ENCODE measurements around the gene SERTM2. TPM values are rescaled to one million over a fixed set of nuclear protein-coding genes. Genes with fewer than 3 reads are reported as not detected.

SERTM2 gene
- total and polyA plus RNA-seq, 2 of the 4 experiments (the other 2 are of a cell fraction): under 0.01 to 0.03 TPM

DNA sequence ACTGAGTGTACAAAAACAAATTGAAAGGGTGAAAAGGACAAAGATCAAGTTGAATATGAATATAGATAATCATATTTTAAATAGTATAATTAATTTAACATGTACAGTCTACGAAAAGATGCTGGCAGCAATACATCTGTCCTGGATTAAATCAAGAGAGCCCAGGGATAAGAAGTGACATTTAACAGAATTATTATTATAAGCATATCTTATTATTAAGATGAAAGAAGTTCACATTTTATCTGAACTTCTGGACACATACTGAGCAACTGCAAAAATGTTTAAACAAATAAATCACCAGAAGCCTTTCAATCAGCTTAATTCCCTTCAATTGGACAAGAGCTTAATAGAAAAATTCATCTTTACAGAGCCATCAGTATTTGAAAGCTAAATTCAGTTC lies 50.4 kb downstream of the SERTM2 start:
- intact Hi-C loops (cut with micrococcal nuclease): no loop called here
- TF ChIP-seq CHD1 (IDR thresholded peaks at IDR 0.05; ENCODE audit: low read depth, low read length): no peak
- TF ChIP-seq, protein P1, sequence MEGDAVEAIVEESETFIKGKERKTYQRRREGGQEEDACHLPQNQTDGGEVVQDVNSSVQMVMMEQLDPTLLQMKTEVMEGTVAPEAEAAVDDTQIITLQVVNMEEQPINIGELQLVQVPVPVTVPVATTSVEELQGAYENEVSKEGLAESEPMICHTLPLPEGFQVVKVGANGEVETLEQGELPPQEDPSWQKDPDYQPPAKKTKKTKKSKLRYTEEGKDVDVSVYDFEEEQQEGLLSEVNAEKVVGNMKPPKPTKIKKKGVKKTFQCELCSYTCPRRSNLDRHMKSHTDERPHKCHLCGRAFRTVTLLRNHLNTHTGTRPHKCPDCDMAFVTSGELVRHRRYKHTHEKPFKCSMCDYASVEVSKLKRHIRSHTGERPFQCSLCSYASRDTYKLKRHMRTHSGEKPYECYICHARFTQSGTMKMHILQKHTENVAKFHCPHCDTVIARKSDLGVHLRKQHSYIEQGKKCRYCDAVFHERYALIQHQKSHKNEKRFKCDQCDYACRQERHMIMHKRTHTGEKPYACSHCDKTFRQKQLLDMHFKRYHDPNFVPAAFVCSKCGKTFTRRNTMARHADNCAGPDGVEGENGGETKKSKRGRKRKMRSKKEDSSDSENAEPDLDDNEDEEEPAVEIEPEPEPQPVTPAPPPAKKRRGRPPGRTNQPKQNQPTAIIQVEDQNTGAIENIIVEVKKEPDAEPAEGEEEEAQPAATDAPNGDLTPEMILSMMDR (conservative IDR thresholded peaks at IDR 0.05; ENCODE audit: low read depth, low read length): no peak
- no peak for TF ChIP-seq MAFK (IDR thresholded peaks at IDR 0.05; ENCODE audit: low read depth, low read length)
- TF ChIP-seq RAD21 (IDR thresholded peaks at IDR 0.05; ENCODE audit: low read length): no peak
- TF ChIP-seq USF2 (IDR thresholded peaks at IDR 0.05; ENCODE audit: low read depth, low read length): no peak
- no peak for TF ChIP-seq MAZ (IDR thresholded peaks at IDR 0.05; ENCODE audit: borderline replicate concordance, low read depth, low read length)
- TF ChIP-seq RFX5 (IDR thresholded peaks at IDR 0.05; ENCODE audit: low read depth, low read length): no peak
- no peak overlapping the region for H4K8ac ChIP-seq (ENCODE audit: low read depth in 2 of 2, low read length in 2 of 2)
- in situ Hi-C loops (cut with MboI; ENCODE audit: low sequenced_read_pairs): no loop called here
- H3K23ac ChIP-seq (ENCODE audit: low read depth, low read length): no peak overlapping the region
- dilution Hi-C loops (cut with HindIII; ENCODE audit: low sequenced_read_pairs, unreplicated experiment): no loop called here
- no peak overlapping the region for H3K56ac ChIP-seq (ENCODE audit: extremely low read depth, insufficient read depth, low read length)
- H3K36me3 ChIP-seq (ENCODE audit: control insufficient read depth, insufficient read depth, low read length): no peaks in the 10 kb centered on the region
- H2AK9ac ChIP-seq (replicated peaks; ENCODE audit: low read depth, low read length, poor library complexity): no peak overlapping the region
- no peak overlapping the region for H3K4ac ChIP-seq (ENCODE audit: low read depth, low read length)
- no peak overlapping the region for H2BK5ac ChIP-seq (ENCODE audit: low read depth, low read length, poor library complexity, severe bottlenecking)
- H3K27me3 ChIP-seq (ENCODE audit: control insufficient read depth, insufficient read depth, low read length): no peaks in the 10 kb centered on the region; the same call in 1 of the 2 replicates
- H3K14ac ChIP-seq (replicated peaks; ENCODE audit: low read depth, low read length): no peak overlapping the region
- POLR2A ChIA-PET (ENCODE audit: unreplicated experiment): no interaction called here
- no peak for ATAC-seq (ENCODE audit: low read depth)
- DNase-seq: no peak
- H4K91ac ChIP-seq (ENCODE audit: insufficient read depth, low read depth, low read length): no peak overlapping the region
- no peak overlapping the region for H2AFZ ChIP-seq (replicated peaks; ENCODE audit: low read length, poor library complexity)
- H3K27ac ChIP-seq (ENCODE audit: insufficient read depth, low read length): no peak overlapping the region
- no peaks in the 10 kb centered on the region for H4K20me1 ChIP-seq (ENCODE audit: insufficient read depth, low read length)
- H3K4me2 ChIP-seq (ENCODE audit: low read depth, low read length): no peak overlapping the region
- H2AK5ac ChIP-seq (ENCODE audit: low read depth, low read length): no peak overlapping the region
- no peak overlapping the region for H3K9ac ChIP-seq (ENCODE audit: low read depth, low read length)
- H2BK20ac ChIP-seq (ENCODE audit: low read depth, low read length): no peak overlapping the region
- H4K5ac ChIP-seq (ENCODE audit: low read depth, low read length): no peak overlapping the region
- H2BK120ac ChIP-seq (ENCODE audit: low read depth, low read length): no peak overlapping the region
- H3K18ac ChIP-seq (ENCODE audit: low read depth, low read length): no peak overlapping the region
- BruUV-seq (replicated peaks): no TSS peak
- WGBS, 2 experiments (ENCODE audit: extremely low coverage in 2 of 2, insufficient read length in 1 of 2): no CpG with 5 or more reads among the region's 1 CpG
- H3K79me1 ChIP-seq (ENCODE audit: low read depth in 1 of 2, low read length in 2 of 2): no peaks in the 10 kb centered on the region
- no peaks in the 10 kb centered on the region for H3K9me3 ChIP-seq (ENCODE audit: control insufficient read depth, insufficient read depth, low read length)
- no peak overlapping the region for H3K4me3 ChIP-seq (ENCODE audit: insufficient read depth, low read depth, low read length)
- H3K9me1 ChIP-seq (ENCODE audit: insufficient read depth, low read length): no peaks in the 10 kb centered on the region
- H3K4me1 ChIP-seq (ENCODE audit: control insufficient read depth, insufficient read depth, low read length): no peaks in the 10 kb centered on the region
- CTCF ChIA-PET: no interaction called here
- H2BK15ac ChIP-seq (ENCODE audit: low read depth, low read length): no peak overlapping the region

All from IMR-90 (cell line).